CD14-positive monocyte (primary cell): ENCODE data around the gene SUSD4. TPM values are rescaled to one million over a fixed set of nuclear protein-coding genes. Genes with fewer than 3 reads are reported as not detected.

ENCODE experiments used
- DNase-seq, 3 donors: peaks; one replicate each; pipeline ENCODE4 v3.0.0-alpha.2; 2011 to 2022
- H2AFZ ChIP-seq: 2 replicates; pipeline ENCODE4 v1.6.0; 2012; ENCODE audit warnings: mild to moderate bottlenecking, low read depth, low read length, inconsistent platforms; ENCODE audit not compliant: insufficient read depth, poor library complexity, severe bottlenecking
- H3K27ac ChIP-seq, 2 donors: 1 replicate in 1 of 2; 2 replicates in 1 of 2; pipeline ENCODE4 v1.5.1; 2012 to 2013; ENCODE audit warnings: low read length in 2 of 2, control low read depth in 1 of 2, inconsistent platforms in 1 of 2, low read depth in 1 of 2, mild to moderate bottlenecking in 1 of 2
- H3K27me3 ChIP-seq, 2 donors: one replicate each; pipeline versions ENCODE4 v1.6.0 to v1.6.1; 2011 to 2013; ENCODE audit warnings: low read length in 2 of 2; ENCODE audit not compliant: control insufficient read depth in 2 of 2, insufficient read depth in 2 of 2
- H3K36me3 ChIP-seq, 2 donors: replicated peaks in 1 of 2; 1 replicate in 1 of 2; 2 replicates in 1 of 2; pipeline versions ENCODE4 v1.5.1 to v1.6.1; 2012 to 2013; ENCODE audit warnings: low read length in 2 of 2, control low read depth in 1 of 2, inconsistent platforms in 1 of 2, mild to moderate bottlenecking in 1 of 2; ENCODE audit not compliant: insufficient read depth in 2 of 2, control insufficient read depth in 1 of 2
- H3K4me1 ChIP-seq, 2 donors: 1 replicate in 1 of 2; 2 replicates in 1 of 2; pipeline versions ENCODE4 v1.5.1 to v1.6.1; 2012 to 2013; ENCODE audit warnings: low read length in 2 of 2, control low read depth in 1 of 2, inconsistent platforms in 1 of 2, mild to moderate bottlenecking in 1 of 2, moderate library complexity in 1 of 2; ENCODE audit not compliant: insufficient read depth in 2 of 2, control insufficient read depth in 1 of 2
- H3K4me2 ChIP-seq: replicated peaks from 2 replicates; pipeline ENCODE3; 2012; ENCODE audit warnings: low read length, moderate library complexity, mild to moderate bottlenecking; ENCODE audit not compliant: poor library complexity, severe bottlenecking; ENCODE audit errors: extremely low read depth
- H3K4me3 ChIP-seq, 3 experiments: fragments of 200-600 bp in 1 of 3; sonication (generic) in 1 of 3; replicated peaks in 1 of 3; 1 replicate in 2 of 3; 2 replicates in 1 of 3; pipeline ENCODE4 v1.5.1; 2011 to 2013; ENCODE audit warnings: low read length in 3 of 3, mild to moderate bottlenecking in 3 of 3, control low read depth in 2 of 3, low read depth in 2 of 3, inconsistent platforms in 1 of 3, moderate library complexity in 1 of 3
- H3K79me2 ChIP-seq: 2 replicates; pipeline ENCODE4 v1.6.0; 2012; ENCODE audit warnings: mild to moderate bottlenecking, control low read depth, inconsistent platforms, low read length, moderate library complexity; ENCODE audit not compliant: insufficient read depth
- H3K9ac ChIP-seq: 2 replicates; pipeline ENCODE4 v1.6.0; 2017; ENCODE audit warnings: low read length, mild to moderate bottlenecking; ENCODE audit not compliant: insufficient read depth, poor library complexity, severe bottlenecking
- H3K9me3 ChIP-seq, 2 donors: replicated peaks in 1 of 2; 1 replicate in 1 of 2; 2 replicates in 1 of 2; pipeline versions ENCODE4 v1.5.1 to v1.6.1; 2012 to 2013; ENCODE audit warnings: low read length in 2 of 2, control low read depth in 1 of 2; ENCODE audit not compliant: control insufficient read depth in 1 of 2, insufficient read depth in 1 of 2
- H4K20me1 ChIP-seq: 2 replicates; pipeline ENCODE4 v1.6.0; 2012; ENCODE audit warnings: mild to moderate bottlenecking, low read length, control low read depth, moderate library complexity; ENCODE audit not compliant: insufficient read depth
- H3K27ac Mint-ChIP-seq, 7 donors: one replicate each; pipeline ENCODE4 v1.8.0; 2020; ENCODE audit warnings: mild to moderate bottlenecking in 7 of 7, mixed read lengths in 7 of 7, moderate library complexity in 6 of 7, inconsistent platforms in 2 of 7
- H3K27me3 Mint-ChIP-seq, 3 donors: one replicate each; pipeline ENCODE4 v1.8.0; 2021 to 2022; ENCODE audit warnings: low read depth in 3 of 3, mild to moderate bottlenecking in 3 of 3, mixed read lengths in 3 of 3, moderate library complexity in 3 of 3, inconsistent platforms in 1 of 3
- H3K36me3 Mint-ChIP-seq, 2 donors: one replicate each; pipeline ENCODE4 v1.8.0; 2020; ENCODE audit warnings: mixed read lengths in 2 of 2, inconsistent platforms in 1 of 2, mild to moderate bottlenecking in 1 of 2
- H3K4me1 Mint-ChIP-seq: one replicate; pipeline ENCODE4 v1.8.0; 2020; ENCODE audit warnings: mild to moderate bottlenecking, mixed read lengths
- H3K4me3 Mint-ChIP-seq, 2 donors: one replicate each; pipeline ENCODE4 v1.8.0; 2020; ENCODE audit warnings: mild to moderate bottlenecking in 2 of 2, mixed read lengths in 2 of 2, moderate library complexity in 1 of 2
- H3K9me3 Mint-ChIP-seq, 7 donors: one replicate each; pipeline ENCODE4 v1.8.0; 2020 to 2022; ENCODE audit warnings: mixed read lengths in 7 of 7, mild to moderate bottlenecking in 6 of 7, moderate library complexity in 6 of 7, inconsistent platforms in 2 of 7
- WGBS: methylation state at CpG from one replicate; pipeline ENCODE4 v1.1.5; 2013; ENCODE audit warnings: missing lambda C conversion rate; ENCODE audit not compliant: insufficient coverage; 5-methylcytosine and 5-hydroxymethylcytosine counted together
- intact Hi-C, 2 donors: fragments of 100-400 bp; cut with micrococcal nuclease; formaldehyde crosslinking; loops; one replicate each; pipeline versions ENCODE4 v1.15.0 to v1.15.1; 2023
- polyA minus RNA-seq: library from RNA; depleted of rRNA, polyadenylated mRNA; stranded (reverse); fragments of >200 nt; gene quantifications from 2 replicates; pipeline ENCODE4 v1.2.3, GENCODE V29; 2012
- polyA plus RNA-seq, 3 donors: library from polyadenylated mRNA; depleted of rRNA in 1 of 3; unstranded in 2 of 3; stranded (reverse) in 1 of 3; fragments of 300-500 nt in 2 of 3; fragments of >200 nt in 1 of 3; fragmentation: Illumina TruSeq in 2 of 3; gene quantifications; 1 replicate in 2 of 3; 2 replicates in 1 of 3; pipeline ENCODE4 v1.2.3, GENCODE V29; 2012 to 2021
- total RNA-seq, 12 experiments: library from RNA in 1 of 12; stranded (reverse) in 1 of 12; fragments of 120-200 nt in 1 of 12; gene quantifications; one replicate each; pipeline ENCODE4 v1.2.4 and lab custom pipeline; 2013 to 2026; ENCODE audit warnings: mixed read lengths in 6 of 12, inconsistent platforms in 1 of 12
- TF ChIP-seq, protein P1 (sequence below): fragments of 200-600 bp; IDR thresholded peaks from one replicate; pipeline ENCODE4 v1.8.0; 2022; ENCODE audit warnings: antibody characterized with exemption, mild to moderate bottlenecking

SUSD4 gene, protein sequence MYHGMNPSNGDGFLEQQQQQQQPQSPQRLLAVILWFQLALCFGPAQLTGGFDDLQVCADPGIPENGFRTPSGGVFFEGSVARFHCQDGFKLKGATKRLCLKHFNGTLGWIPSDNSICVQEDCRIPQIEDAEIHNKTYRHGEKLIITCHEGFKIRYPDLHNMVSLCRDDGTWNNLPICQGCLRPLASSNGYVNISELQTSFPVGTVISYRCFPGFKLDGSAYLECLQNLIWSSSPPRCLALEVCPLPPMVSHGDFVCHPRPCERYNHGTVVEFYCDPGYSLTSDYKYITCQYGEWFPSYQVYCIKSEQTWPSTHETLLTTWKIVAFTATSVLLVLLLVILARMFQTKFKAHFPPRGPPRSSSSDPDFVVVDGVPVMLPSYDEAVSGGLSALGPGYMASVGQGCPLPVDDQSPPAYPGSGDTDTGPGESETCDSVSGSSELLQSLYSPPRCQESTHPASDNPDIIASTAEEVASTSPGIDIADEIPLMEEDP
- 0.25 TPM for total RNA-seq (2013)
- polyA plus RNA-seq: under 1 TPM; 0.34 to 0.92 (median 0.50) TPM
- polyA minus RNA-seq: 0.16 and 0.28 TPM in 2 replicates
- total RNA-seq (lab: John Stamatoyannopoulos, UW): 0 to 3.4 (median 0.74) reads per million in 11 experiments

DNA sequence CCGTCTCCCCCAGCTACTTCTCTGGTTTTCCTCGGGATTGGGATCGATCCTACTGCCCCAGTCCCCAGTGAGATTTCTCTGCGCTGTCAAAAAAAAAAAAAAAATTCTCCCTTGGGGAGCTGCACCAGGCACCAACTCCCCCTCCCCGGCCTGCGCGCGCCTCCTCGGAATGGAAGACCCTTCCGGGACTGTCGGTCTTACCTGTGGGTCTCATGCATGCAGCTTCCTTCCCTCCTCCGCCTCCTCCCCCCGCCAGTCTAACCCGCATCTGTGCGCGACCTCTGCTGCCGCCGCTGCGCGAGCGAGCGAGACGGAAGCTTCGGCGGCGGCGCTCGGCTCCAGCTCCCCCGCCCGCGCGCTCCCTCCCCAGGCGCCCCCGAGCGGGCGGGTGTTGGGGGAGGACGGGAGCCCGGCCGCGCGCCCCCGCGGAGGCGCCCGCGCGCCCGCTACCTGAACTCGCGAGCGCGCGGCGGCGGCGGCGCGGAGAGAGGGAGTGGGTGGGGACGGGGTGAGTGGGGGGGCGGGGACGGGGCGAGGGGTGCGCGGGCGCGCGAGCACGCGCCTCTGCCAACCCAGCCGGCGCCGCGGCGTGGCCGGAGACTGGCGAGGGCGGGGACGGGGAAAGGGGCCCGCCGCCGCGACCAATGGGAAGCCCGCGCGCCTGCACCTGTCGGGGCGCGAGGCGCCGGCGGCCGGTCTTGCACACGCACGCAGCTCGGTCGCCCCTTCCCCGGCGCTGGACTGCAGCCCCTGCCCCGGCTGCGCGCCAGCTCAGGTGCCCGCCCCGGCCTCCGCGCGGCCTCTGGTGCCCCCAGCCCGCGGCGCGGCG lies at the start of gene SUSD4:
SUSD4 (minus strand) TSS at position 321 of the 829 bp plus-strand sequence. CDS start 751 bp downstream, outside the sequence.
- H3K9me3 ChIP-seq: peaks cover 0 to 14% of the 10 kb centered on the region in 2 donors
- H4K20me1 ChIP-seq: no peaks in the 10 kb centered on the region
- WGBS: under 1% methylated on average over 72 of the region's 111 CpGs
- TF ChIP-seq, protein P1, sequence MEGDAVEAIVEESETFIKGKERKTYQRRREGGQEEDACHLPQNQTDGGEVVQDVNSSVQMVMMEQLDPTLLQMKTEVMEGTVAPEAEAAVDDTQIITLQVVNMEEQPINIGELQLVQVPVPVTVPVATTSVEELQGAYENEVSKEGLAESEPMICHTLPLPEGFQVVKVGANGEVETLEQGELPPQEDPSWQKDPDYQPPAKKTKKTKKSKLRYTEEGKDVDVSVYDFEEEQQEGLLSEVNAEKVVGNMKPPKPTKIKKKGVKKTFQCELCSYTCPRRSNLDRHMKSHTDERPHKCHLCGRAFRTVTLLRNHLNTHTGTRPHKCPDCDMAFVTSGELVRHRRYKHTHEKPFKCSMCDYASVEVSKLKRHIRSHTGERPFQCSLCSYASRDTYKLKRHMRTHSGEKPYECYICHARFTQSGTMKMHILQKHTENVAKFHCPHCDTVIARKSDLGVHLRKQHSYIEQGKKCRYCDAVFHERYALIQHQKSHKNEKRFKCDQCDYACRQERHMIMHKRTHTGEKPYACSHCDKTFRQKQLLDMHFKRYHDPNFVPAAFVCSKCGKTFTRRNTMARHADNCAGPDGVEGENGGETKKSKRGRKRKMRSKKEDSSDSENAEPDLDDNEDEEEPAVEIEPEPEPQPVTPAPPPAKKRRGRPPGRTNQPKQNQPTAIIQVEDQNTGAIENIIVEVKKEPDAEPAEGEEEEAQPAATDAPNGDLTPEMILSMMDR: no peak
- peaks cover 61 to 67% of the 10 kb centered on the region in 2 donors for H3K27me3 ChIP-seq
- Mint-ChIP-seq H3K4me3 (peak within 1 kb of the TSS; percentile 78 to 90), H3K27me3 (peaks cover 64 to 70% (median 64%) of the 10 kb centered on the region in 3 donors), H3K36me3 (peaks cover 0 to 5% of the 10 kb centered on the region in 2 donors), H3K27ac (no peak within 1 kb of the TSS), H3K9me3 (peaks cover 0 to 10% (median 5%) of the 10 kb centered on the region in 7 donors), H3K4me1 (peaks cover 17% of the 10 kb centered on the region)
- no peaks in the 10 kb centered on the region for H3K36me3 ChIP-seq
- H2AFZ ChIP-seq: peak within 1 kb of the TSS; percentile 67
- no peak within 1 kb of the TSS for H3K27ac ChIP-seq
- peaks cover 15 to 19% of the 10 kb centered on the region in 2 donors for H3K4me1 ChIP-seq
- H3K79me2 ChIP-seq: no peaks in the 10 kb centered on the region
- no peak for DNase-seq
- intact Hi-C loops: loop anchor here in 1 of 2 donors (10.0 kb wide), 1 partner anchor 229 kb away; no protein-coding TSS in a partner anchor
- peak within 1 kb of the TSS; percentile 83 for H3K4me2 ChIP-seq
- H3K9ac ChIP-seq: no peak within 1 kb of the TSS
- peak within 1 kb of the TSS; percentile 20 to 70 (median 30) for H3K4me3 ChIP-seq

DNA sequence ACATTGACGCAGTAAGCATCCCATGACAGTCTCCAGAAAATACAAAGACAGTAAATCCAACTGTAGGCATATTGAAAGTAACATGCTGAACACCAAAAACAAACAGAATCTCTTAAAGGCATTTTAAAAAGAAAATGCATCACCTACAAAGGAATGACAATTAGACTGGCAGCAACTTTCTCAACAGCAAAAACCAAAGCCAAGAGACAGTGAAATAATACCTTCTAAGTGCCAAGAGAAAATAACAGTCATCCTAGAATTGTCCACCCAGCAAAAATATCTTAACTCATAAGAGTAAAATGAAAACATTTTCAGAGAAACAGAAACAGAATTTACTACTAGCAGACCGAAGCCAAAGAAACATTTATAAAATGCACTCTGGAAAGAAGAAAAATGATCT lies 49.2 kb upstream of the SUSD4 start:
- no peaks in the 10 kb centered on the region for H3K36me3 ChIP-seq
- H3K4me2 ChIP-seq: no peak overlapping the region
- H2AFZ ChIP-seq: no peak overlapping the region
- no CpG with 5 or more reads among the region's 2 CpGs for WGBS
- no peaks in the 10 kb centered on the region for H3K9me3 ChIP-seq
- intact Hi-C loops: no loop called here
- no peak overlapping the region for H3K27ac ChIP-seq
- no peak overlapping the region for H3K4me3 ChIP-seq
- no peaks in the 10 kb centered on the region for H4K20me1 ChIP-seq
- Mint-ChIP-seq H3K4me1 (no peaks in the 10 kb centered on the region), H3K36me3 (no peaks in the 10 kb centered on the region), H3K4me3 (no peak overlapping the region), H3K9me3 (peaks cover 0 to 3% (median 0%) of the 10 kb centered on the region in 7 donors), H3K27me3 (peaks cover 5 to 9% (median 8%) of the 10 kb centered on the region in 3 donors), H3K27ac (no peak overlapping the region)
- no peak for DNase-seq
- H3K9ac ChIP-seq: no peak overlapping the region
- TF ChIP-seq, protein P1: no peak
- H3K27me3 ChIP-seq: no peaks in the 10 kb centered on the region
- no peaks in the 10 kb centered on the region for H3K79me2 ChIP-seq
- no peaks in the 10 kb centered on the region for H3K4me1 ChIP-seq
